Measurements from ENCODE around the gene CST3.

Gene CST3

GRCh38 chr20:23651117-23651516, 13.4 kb upstream of the CST3 start:
- no peak for TF ChIP-seq CTCF (conservative IDR thresholded peaks at IDR 0.05; ENCODE audit: low read depth, low read length)
- Histone ChIP-seq H3K27ac (no peak overlapping the region), H3K4me1 (ENCODE audit: low read depth, poor library complexity, severe bottlenecking) (no peaks in the 10 kb centered on the region), H3K4me2 (no peak overlapping the region), H3K79me2 (ENCODE audit: insufficient read depth, low read depth) (no peaks in the 10 kb centered on the region), H3K4me3 (IDR thresholded peaks at IDR 0.05; ENCODE audit: insufficient read depth, low read depth, low read length) (no peak overlapping the region), H3K9ac (no peak overlapping the region), H3K36me3 (ENCODE audit: insufficient read depth) (no peaks in the 10 kb centered on the region), H2AFZ (ENCODE audit: low read depth) (no peak overlapping the region), H3K27me3 (ENCODE audit: insufficient read depth, low read depth) (no peaks in the 10 kb centered on the region), H4K20me1 (ENCODE audit: insufficient read depth) (no peaks in the 10 kb centered on the region)

- H3K27me3 ChIP-seq (ENCODE audit: insufficient read depth, low read depth) = no peaks in the 10 kb centered on the region
- no peak overlapping the region for H3K9ac ChIP-seq
- no peaks in the 10 kb centered on the region for H3K4me1 ChIP-seq (ENCODE audit: low read depth, poor library complexity, severe bottlenecking)
- H2AFZ ChIP-seq (ENCODE audit: low read depth) = no peak overlapping the region
- TF ChIP-seq CTCF (conservative IDR thresholded peaks at IDR 0.05; ENCODE audit: low read depth, low read length) = no peak
- H3K79me2 ChIP-seq (ENCODE audit: insufficient read depth, low read depth) = no peaks in the 10 kb centered on the region
- H4K20me1 ChIP-seq (ENCODE audit: insufficient read depth) = no peaks in the 10 kb centered on the region
- no peak overlapping the region for H3K4me3 ChIP-seq (IDR thresholded peaks at IDR 0.05; ENCODE audit: insufficient read depth, low read depth, low read length)
- H3K36me3 ChIP-seq (ENCODE audit: insufficient read depth) = no peaks in the 10 kb centered on the region
- no peak overlapping the region for H3K4me2 ChIP-seq
- H3K27ac ChIP-seq = no peak overlapping the region
Measured at GRCh38 chr20:23649830-23650417, 12.2 kb upstream of the CST3 start.

- TF ChIP-seq CTCF (conservative IDR thresholded peaks at IDR 0.05; ENCODE audit: low read depth, low read length) = no peak
- no peak overlapping the region for H3K4me3 ChIP-seq (IDR thresholded peaks at IDR 0.05; ENCODE audit: insufficient read depth, low read depth, low read length)
- no peaks in the 10 kb centered on the region for H3K4me1 ChIP-seq (ENCODE audit: low read depth, poor library complexity, severe bottlenecking)
- no peaks in the 10 kb centered on the region for H3K79me2 ChIP-seq (ENCODE audit: insufficient read depth, low read depth)
- H3K36me3 ChIP-seq (ENCODE audit: insufficient read depth) = no peaks in the 10 kb centered on the region
- H4K20me1 ChIP-seq (ENCODE audit: insufficient read depth) = no peaks in the 10 kb centered on the region
- H2AFZ ChIP-seq (ENCODE audit: low read depth) = no peak overlapping the region
- no peak overlapping the region for H3K9ac ChIP-seq
- no peak overlapping the region for H3K4me2 ChIP-seq
- no peaks in the 10 kb centered on the region for H3K27me3 ChIP-seq (ENCODE audit: insufficient read depth, low read depth)
- no peak overlapping the region for H3K27ac ChIP-seq
Measured at GRCh38 chr20:23649242-23649641, 11.5 kb upstream of the CST3 start.

- H3K4me2 ChIP-seq = no peak overlapping the region
- H2AFZ ChIP-seq (ENCODE audit: low read depth) = no peak overlapping the region
- no peak overlapping the region for H3K9ac ChIP-seq
- H3K4me1 ChIP-seq (ENCODE audit: low read depth, poor library complexity, severe bottlenecking) = no peaks in the 10 kb centered on the region
- no peak overlapping the region for H3K27ac ChIP-seq
- H3K4me3 ChIP-seq (IDR thresholded peaks at IDR 0.05; ENCODE audit: insufficient read depth, low read depth, low read length) = no peak overlapping the region
- no peaks in the 10 kb centered on the region for H4K20me1 ChIP-seq (ENCODE audit: insufficient read depth)
- no peaks in the 10 kb centered on the region for H3K79me2 ChIP-seq (ENCODE audit: insufficient read depth, low read depth)
- no peaks in the 10 kb centered on the region for H3K36me3 ChIP-seq (ENCODE audit: insufficient read depth)
- H3K27me3 ChIP-seq (ENCODE audit: insufficient read depth, low read depth) = no peaks in the 10 kb centered on the region
- no peak for TF ChIP-seq CTCF (conservative IDR thresholded peaks at IDR 0.05; ENCODE audit: low read depth, low read length)
Measured at GRCh38 chr20:23647346-23647745, 9.6 kb upstream of the CST3 start.

Data from KMS-11 (cell line).